HEK293 (cell line): Measurements from ENCODE around the gene GPHN.

ENCODE experiments used
- CTCF ChIA-PET: fragments of 350-600 bp; formaldehyde crosslinking; extraction: SDS; loops from one replicate; lab custom pipeline; 2021; ENCODE audit warnings: antibody characterized with exemption; lab: Yijun Ruan, JAX
- POLR2A ChIA-PET: fragments of 300-600 bp; formaldehyde crosslinking; extraction: SDS; loops from one replicate; lab custom pipeline; 2020; ENCODE audit warnings: antibody characterized with exemption, inconsistent platforms; lab: Yijun Ruan, JAX
- H3K27ac ChIP-seq: fragments of 200-500 bp; sonication (Bioruptor generic); 2 replicates; pipeline ENCODE4 v1.5.1; 2014; ENCODE audit warnings: low read depth, low read length, control low read depth, inconsistent platforms; ENCODE audit errors: extremely low read depth
- H3K36me3 ChIP-seq, 2 experiments: fragments of 200-500 bp in 1 of 2; sonication (Bioruptor generic) in 1 of 2; 1 replicate in 1 of 2; 2 replicates in 1 of 2; pipeline ENCODE4 v1.5.1; 2014 to 2017; ENCODE audit warnings: inconsistent platforms in 2 of 2, low read length in 2 of 2; ENCODE audit not compliant: control insufficient read depth in 2 of 2, insufficient read depth in 1 of 2
- H3K4me1 ChIP-seq: fragments of 200-500 bp; sonication (Bioruptor generic); 2 replicates; pipeline ENCODE4 v1.5.1; 2014; ENCODE audit warnings: mild to moderate bottlenecking, low read length, inconsistent platforms; ENCODE audit not compliant: control insufficient read depth, insufficient read depth
- H3K4me3 ChIP-seq: 2 replicates; pipeline ENCODE4 v1.5.1; 2011; ENCODE audit warnings: low read depth, mild to moderate bottlenecking, control low read depth, low read length, moderate library complexity
- H3K9me3 ChIP-seq: fragments of 200-500 bp; sonication (Bioruptor generic); 2 replicates; pipeline ENCODE4 v1.5.1; 2014; ENCODE audit warnings: low read depth, low read length, inconsistent platforms; ENCODE audit not compliant: control insufficient read depth, insufficient read depth
- KLF8 ChIP-seq: fragments of 450-650 bp; formaldehyde crosslinking; IDR thresholded peaks from 2 replicates; pipeline ENCODE4 v1.5.1; 2016; ENCODE audit warnings: missing biosample characterization, missing genetic modification characterization
- MYNN ChIP-seq: fragments of 450-650 bp; formaldehyde crosslinking; IDR thresholded peaks from 2 replicates; pipeline ENCODE4 v1.5.1; 2016; ENCODE audit warnings: missing biosample characterization, missing genetic modification characterization, borderline replicate concordance
- PRDM1 ChIP-seq: fragments of 450-650 bp; formaldehyde crosslinking; IDR thresholded peaks from 2 replicates; pipeline ENCODE4; 2016; ENCODE audit warnings: missing biosample characterization, missing genetic modification characterization
- PRDM6 ChIP-seq: fragments of 450-650 bp; formaldehyde crosslinking; IDR thresholded peaks from 2 replicates; pipeline ENCODE4 v1.5.1; 2017; ENCODE audit warnings: missing biosample characterization, missing genetic modification characterization
- SP3 ChIP-seq: fragments of 450-650 bp; formaldehyde crosslinking; IDR thresholded peaks from 2 replicates; pipeline ENCODE4 v1.5.1; 2016; ENCODE audit warnings: missing biosample characterization, missing genetic modification characterization
- TRIM28 ChIP-seq: IDR thresholded peaks from 2 replicates; pipeline ENCODE4 v1.6.1; 2011; ENCODE audit warnings: low read length, control low read depth, borderline replicate concordance
- ZBTB1 ChIP-seq: fragments of 450-650 bp; formaldehyde crosslinking; IDR thresholded peaks from 2 replicates; pipeline ENCODE4 v1.5.1; 2016; ENCODE audit warnings: missing biosample characterization, missing genetic modification characterization
- ZEB2 ChIP-seq: fragments of 450-650 bp; formaldehyde crosslinking; IDR thresholded peaks from 2 replicates; pipeline ENCODE4 v1.5.1; 2016; ENCODE audit warnings: missing biosample characterization, missing genetic modification characterization
- ZFP3 ChIP-seq: fragments of 450-650 bp; formaldehyde crosslinking; IDR thresholded peaks from 2 replicates; pipeline ENCODE4 v1.5.1; 2016; ENCODE audit warnings: low read depth, missing biosample characterization, missing genetic modification characterization
- ZIC2 ChIP-seq: fragments of 450-650 bp; formaldehyde crosslinking; IDR thresholded peaks from 2 replicates; pipeline ENCODE4 v1.5.1; 2016; ENCODE audit warnings: missing biosample characterization, missing genetic modification characterization
- ZNF214 ChIP-seq: fragments of 450-650 bp; formaldehyde crosslinking; IDR thresholded peaks from 2 replicates; pipeline ENCODE4 v1.5.1; 2017; ENCODE audit warnings: missing biosample characterization, mild to moderate bottlenecking, missing genetic modification characterization, borderline replicate concordance
- ZNF366 ChIP-seq: fragments of 450-650 bp; formaldehyde crosslinking; conservative IDR thresholded peaks from 2 replicates; pipeline ENCODE4 v1.5.1; 2016; ENCODE audit warnings: missing biosample characterization, missing genetic modification characterization
- ZNF398 ChIP-seq: fragments of 450-650 bp; formaldehyde crosslinking; IDR thresholded peaks from 2 replicates; pipeline ENCODE4 v1.5.1; 2017; ENCODE audit warnings: missing biosample characterization, missing genetic modification characterization
- ZNF544 ChIP-seq: fragments of 450-650 bp; formaldehyde crosslinking; IDR thresholded peaks from 2 replicates; pipeline ENCODE4 v1.5.0; 2017; ENCODE audit warnings: missing biosample characterization, missing genetic modification characterization
- ZNF561 ChIP-seq: fragments of 450-650 bp; IDR thresholded peaks from 2 replicates; pipeline ENCODE4 v1.5.1; 2018; ENCODE audit warnings: missing biosample characterization, missing genetic modification characterization, borderline replicate concordance
- ZNF571 ChIP-seq: fragments of 450-650 bp; formaldehyde crosslinking; IDR thresholded peaks from 2 replicates; pipeline ENCODE4 v1.5.0; 2017; ENCODE audit warnings: missing biosample characterization, missing genetic modification characterization
- ZNF654 ChIP-seq: fragments of 450-650 bp; formaldehyde crosslinking; IDR thresholded peaks from 2 replicates; pipeline ENCODE4 v1.5.1; 2016; ENCODE audit warnings: low read depth, missing biosample characterization, missing genetic modification characterization
- ZNF76 ChIP-seq: fragments of 450-650 bp; formaldehyde crosslinking; IDR thresholded peaks from 2 replicates; pipeline ENCODE4; 2016; ENCODE audit warnings: low read depth, missing biosample characterization, missing genetic modification characterization, borderline replicate concordance
- ZNF792 ChIP-seq: fragments of 450-650 bp; formaldehyde crosslinking; IDR thresholded peaks from 2 replicates; pipeline ENCODE4 v1.5.1; 2016; ENCODE audit warnings: missing biosample characterization, missing genetic modification characterization
- TF ChIP-seq, protein P1 (sequence below): IDR thresholded peaks from 2 replicates; pipeline ENCODE4 v1.6.1; 2011; ENCODE audit warnings: mild to moderate bottlenecking, low read depth, low read length, borderline replicate concordance

GPHN gene

GRCh38 chr14:66745078-66745477, 237.1 kb downstream of the GPHN start:
- ChIA-PET POLR2A (no interaction called here), CTCF (interaction anchor here (0.6 kb wide), 1 partner anchor 136 kb away, joined by 3 read pairs; no protein-coding TSS in a partner anchor)
- no peak overlapping the region for H3K27ac ChIP-seq
- no peaks in the 10 kb centered on the region for H3K36me3 ChIP-seq
- H3K4me1 ChIP-seq = no peaks in the 10 kb centered on the region
- TF ChIP-seq KLF8 (tag by site-specific recombination) (no peak), ZNF544 (tag by site-specific recombination) (no peak), ZNF76 (no peak), ZEB2 (tag by site-specific recombination) (no peak), ZBTB1 (tag by site-specific recombination) (no peak), ZNF366 (tag by site-specific recombination) (no peak), ZNF571 (tag by site-specific recombination) (no peak), ZNF214 (tag by site-specific recombination) (no peak), ZNF792 (no peak), ZFP3 (no peak), ZNF561 (tag by site-specific recombination) (no peak), ZIC2 (no peak), ZNF398 (tag by site-specific recombination) (no peak), TRIM28 (no peak), MYNN (tag by site-specific recombination) (no peak)
- TF ChIP-seq, protein P1, sequence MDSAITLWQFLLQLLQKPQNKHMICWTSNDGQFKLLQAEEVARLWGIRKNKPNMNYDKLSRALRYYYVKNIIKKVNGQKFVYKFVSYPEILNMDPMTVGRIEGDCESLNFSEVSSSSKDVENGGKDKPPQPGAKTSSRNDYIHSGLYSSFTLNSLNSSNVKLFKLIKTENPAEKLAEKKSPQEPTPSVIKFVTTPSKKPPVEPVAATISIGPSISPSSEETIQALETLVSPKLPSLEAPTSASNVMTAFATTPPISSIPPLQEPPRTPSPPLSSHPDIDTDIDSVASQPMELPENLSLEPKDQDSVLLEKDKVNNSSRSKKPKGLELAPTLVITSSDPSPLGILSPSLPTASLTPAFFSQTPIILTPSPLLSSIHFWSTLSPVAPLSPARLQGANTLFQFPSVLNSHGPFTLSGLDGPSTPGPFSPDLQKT = no peak
- no peak overlapping the region for H3K4me3 ChIP-seq
- H3K9me3 ChIP-seq = no peaks in the 10 kb centered on the region

GRCh38 chr14:66746316-66747006, 238.5 kb downstream of the GPHN start:
- no peaks in the 10 kb centered on the region for H3K4me1 ChIP-seq
- H3K27ac ChIP-seq = no peak overlapping the region
- no peaks in the 10 kb centered on the region for H3K36me3 ChIP-seq
- no peaks in the 10 kb centered on the region for H3K9me3 ChIP-seq
- no peak for TF ChIP-seq ZNF76
- 0 out of 2 replicates have a peak, but pooled peaks have one; percentile 33 for TF ChIP-seq PRDM6 (tag by site-specific recombination)
- peak; percentile 10; the same call in 1 of the 2 replicates for TF ChIP-seq ZNF654 (tag by site-specific recombination)
- CTCF ChIA-PET = interaction anchor here (0.7 to 1.5 kb wide), 8 partner anchors 8 to 958 kb away, joined by 3 to 5 read pairs (median 3); no protein-coding TSS in a partner anchor
- H3K4me3 ChIP-seq = no peak overlapping the region
- POLR2A ChIA-PET = no interaction called here

- Histone ChIP-seq H3K4me3 (no peak overlapping the region), H3K36me3 (no peaks in the 10 kb centered on the region), H3K9me3 (no peaks in the 10 kb centered on the region), H3K27ac (no peak overlapping the region), H3K4me1 (peaks cover 4% of the 10 kb centered on the region)
- POLR2A ChIA-PET = no interaction called here
- peak; percentile 66 for TF ChIP-seq PRDM1 (tag by site-specific recombination)
- TF ChIP-seq SP3 (tag by site-specific recombination) = no peak
- CTCF ChIA-PET = no interaction called here
Measured at GRCh38 chr14:66752109-66752508, 244.2 kb downstream of the GPHN start.
